Stomach (tissue), 9 donors: ENCODE data around the gene TEAD1. TPM values are rescaled to one million over a fixed set of nuclear protein-coding genes. Genes with fewer than 3 reads are reported as not detected.

Experiments
- DNase-seq, 2 donors: peaks; one replicate each; pipeline versions ENCODE4 v3.0.0 to v3.0.0-alpha.2; 2013 to 2019
- H3K27ac ChIP-seq, 5 donors: fragments of 200-600 bp in 4 of 5; sonication (generic) in 4 of 5; one replicate each; pipeline ENCODE4 v1.5.1; 2013 to 2019; ENCODE audit warnings: mild to moderate bottlenecking in 1 of 5, moderate library complexity in 1 of 5
- H3K27me3 ChIP-seq, 3 donors: fragments of 200-600 bp; sonication (generic); one replicate each; pipeline ENCODE4 v1.5.1; 2017 to 2019; ENCODE audit warnings: mixed run types in 1 of 3
- H3K36me3 ChIP-seq, 4 donors: fragments of 200-600 bp; sonication (generic); 1 replicate in 3 of 4; 2 replicates in 1 of 4; pipeline ENCODE4 v1.5.1; 2016 to 2019
- H3K4me1 ChIP-seq, 4 donors: fragments of 200-600 bp; sonication (generic); one replicate each; pipeline ENCODE4 v1.5.1; 2016 to 2019
- H3K4me3 ChIP-seq, 4 donors: fragments of 200-600 bp; sonication (generic) in 3 of 4; one replicate each; pipeline ENCODE4 v1.5.1; 2016 to 2019; ENCODE audit warnings: mild to moderate bottlenecking in 1 of 4
- H3K9me3 ChIP-seq, 4 donors: fragments of 200-600 bp; sonication (generic); one replicate each; pipeline ENCODE4 v1.5.1; 2016 to 2019
- EP300 ChIP-seq: sonication (generic); formaldehyde crosslinking; IDR thresholded peaks from one replicate; pipeline ENCODE4 v1.6.1; 2017; ENCODE audit warnings: antibody characterized with exemption
- POLR2A ChIP-seq, 4 donors: fragments of 450-650 bp; IDR thresholded peaks; one replicate each; pipeline ENCODE4 v1.6.1; 2016; ENCODE audit warnings: antibody characterized with exemption in 4 of 4, control low read depth in 2 of 4, mild to moderate bottlenecking in 1 of 4, moderate library complexity in 1 of 4
- POLR2AphosphoS5 ChIP-seq, 3 donors: sonication (generic); formaldehyde crosslinking; IDR thresholded peaks; one replicate each; pipeline ENCODE4 v1.6.1; 2016; ENCODE audit warnings: antibody characterized with exemption in 3 of 3
- WGBS, 5 donors: extraction: QIAGEN DNeasy Blood & Tissue Kit in 3 of 5; methylation state at CpG; one replicate each; pipeline versions ENCODE4 v1.1.5 to v1.1.7; 2013 to 2018; 5-methylcytosine and 5-hydroxymethylcytosine counted together
- intact Hi-C: fragments of 100-400 bp; cut with DNase I; formaldehyde crosslinking; loops from one replicate; pipeline ENCODE4 v1.15.1; 2023; ENCODE audit warnings: low total_unique reads
- polyA plus RNA-seq, 3 donors: library from polyadenylated mRNA; stranded (reverse); fragments of 200-250 nt; gene quantifications; one replicate each; pipeline ENCODE4 v1.2.3, GENCODE V29; 2013
- total RNA-seq, 5 donors: library from RNA; depleted of rRNA; stranded (reverse); fragments of >200 nt; gene quantifications; one replicate each; pipeline versions ENCODE4 v1.1.0 to v1.2.3, GENCODE V29; 2014 to 2016
- TF ChIP-seq, protein P1 (sequence below), 7 experiments: fragments of 450-650 bp in 4 of 7; fragments of 200-600 bp in 3 of 7; sonication (generic) in 3 of 7; IDR thresholded peaks; one replicate each; pipeline ENCODE4 v1.5.1; 2016 to 2019; ENCODE audit warnings: antibody characterized with exemption in 7 of 7, control low read depth in 2 of 7, mild to moderate bottlenecking in 1 of 7
- donor health status: healthy with polysubstance abuse.
- donor health status: Bipolar disorder and iron deficiency.
- donor health status: healthy.

Gene TEAD1
- total and polyA plus RNA-seq, 8 donors, result 4.9 to 133 (median 65.2) TPM

DNA sequence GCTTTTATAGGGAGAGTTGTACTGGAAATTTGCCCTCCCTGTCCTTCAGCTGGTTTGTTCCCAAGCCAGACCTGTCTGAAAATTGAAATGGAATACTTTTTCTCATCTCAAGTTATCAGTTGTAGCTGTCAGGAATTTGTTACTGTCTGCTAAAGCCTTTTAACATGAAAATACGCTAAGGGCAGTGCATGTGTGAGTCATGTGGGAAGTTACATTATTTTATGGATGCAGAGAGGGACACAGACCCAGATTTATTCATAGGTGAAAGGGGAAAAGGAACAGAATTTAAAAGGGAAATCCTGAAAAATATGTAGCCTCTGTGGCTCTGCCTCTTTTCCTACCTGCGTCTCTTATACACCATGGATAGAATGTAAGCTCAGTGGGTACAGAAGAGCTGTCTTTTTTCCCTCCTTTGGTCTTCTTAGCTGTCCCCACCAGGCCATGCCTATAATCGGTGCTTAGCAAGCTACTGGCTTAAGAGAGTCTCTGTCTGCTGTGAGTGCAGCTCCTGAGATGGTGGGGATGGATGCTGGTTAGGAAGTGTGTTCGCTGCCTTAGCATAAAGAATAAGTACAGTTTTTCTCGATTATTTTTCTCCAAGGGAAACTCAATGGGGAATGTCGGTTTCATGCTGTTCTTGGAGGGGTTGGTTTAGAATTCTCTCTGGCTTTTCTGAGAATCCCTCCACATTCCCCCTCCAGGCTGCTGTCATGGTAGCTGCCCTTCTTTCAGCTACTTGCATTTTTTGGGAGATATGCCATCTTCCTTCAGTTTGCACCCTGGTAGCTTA is 166.8 kb downstream of the TEAD1 start:
- Histone ChIP-seq H3K27ac (peak overlapping the region in 2 of 5 donors; percentile 28 to 34), H3K27me3 (no peaks in the 10 kb centered on the region), H3K4me3 (no peak overlapping the region), H3K36me3 (no peaks in the 10 kb centered on the region), H3K4me1 (peaks cover 23 to 53% (median 33%) of the 10 kb centered on the region in 4 donors), H3K9me3 (no peaks in the 10 kb centered on the region)
- intact Hi-C loops, result no loop called here
- TF ChIP-seq POLR2A (IDR thresholded peaks at IDR 0.05) (no peak), POLR2AphosphoS5 (IDR thresholded peaks at IDR 0.05) (no peak), EP300 (no peak)
- TF ChIP-seq, protein P1, sequence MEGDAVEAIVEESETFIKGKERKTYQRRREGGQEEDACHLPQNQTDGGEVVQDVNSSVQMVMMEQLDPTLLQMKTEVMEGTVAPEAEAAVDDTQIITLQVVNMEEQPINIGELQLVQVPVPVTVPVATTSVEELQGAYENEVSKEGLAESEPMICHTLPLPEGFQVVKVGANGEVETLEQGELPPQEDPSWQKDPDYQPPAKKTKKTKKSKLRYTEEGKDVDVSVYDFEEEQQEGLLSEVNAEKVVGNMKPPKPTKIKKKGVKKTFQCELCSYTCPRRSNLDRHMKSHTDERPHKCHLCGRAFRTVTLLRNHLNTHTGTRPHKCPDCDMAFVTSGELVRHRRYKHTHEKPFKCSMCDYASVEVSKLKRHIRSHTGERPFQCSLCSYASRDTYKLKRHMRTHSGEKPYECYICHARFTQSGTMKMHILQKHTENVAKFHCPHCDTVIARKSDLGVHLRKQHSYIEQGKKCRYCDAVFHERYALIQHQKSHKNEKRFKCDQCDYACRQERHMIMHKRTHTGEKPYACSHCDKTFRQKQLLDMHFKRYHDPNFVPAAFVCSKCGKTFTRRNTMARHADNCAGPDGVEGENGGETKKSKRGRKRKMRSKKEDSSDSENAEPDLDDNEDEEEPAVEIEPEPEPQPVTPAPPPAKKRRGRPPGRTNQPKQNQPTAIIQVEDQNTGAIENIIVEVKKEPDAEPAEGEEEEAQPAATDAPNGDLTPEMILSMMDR (IDR thresholded peaks at IDR 0.05), result no peak
- no peak for DNase-seq
- 80 to 89% (median 82%) methylated on average over 6 of the region's 6 CpGs for WGBS, 5 donors

DNA sequence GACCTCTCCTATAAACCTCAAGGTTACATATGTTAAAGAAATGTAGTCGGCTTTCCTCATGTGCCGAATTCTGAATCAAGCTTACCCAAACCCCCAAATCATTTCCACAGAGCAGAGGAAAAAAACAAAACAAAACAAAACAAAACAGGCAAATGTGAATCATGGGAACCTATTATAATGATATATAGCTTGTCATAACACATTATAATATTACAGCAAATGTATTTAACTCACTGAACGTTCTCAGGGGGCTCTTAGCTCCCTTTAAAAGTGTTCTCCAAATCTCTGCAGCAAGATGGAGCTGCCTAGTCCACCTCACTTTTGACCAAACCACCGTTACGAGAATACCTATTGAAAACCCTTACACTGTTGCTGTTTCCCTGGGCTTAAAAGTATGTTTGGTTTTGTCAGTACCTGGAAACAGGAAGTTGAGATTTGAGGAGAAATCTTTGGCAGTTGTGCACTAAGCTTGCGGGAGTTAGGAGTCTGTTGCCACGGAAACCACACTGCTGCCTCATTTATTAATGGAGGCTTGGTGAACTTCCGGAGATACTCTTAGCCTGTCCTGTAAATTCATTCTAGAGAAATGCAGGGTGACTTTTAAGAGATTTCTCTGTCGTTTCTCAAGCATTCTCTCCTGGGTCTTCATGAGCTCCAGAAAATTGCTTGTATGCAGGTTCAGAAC is 167.9 kb downstream of the TEAD1 start:
- peaks cover 33 to 63% (median 43%) of the 10 kb centered on the region in 4 donors for H3K4me1 ChIP-seq
- peak in 1 of 2 donors; percentile 90 for DNase-seq
- TF ChIP-seq POLR2AphosphoS5 (IDR thresholded peaks at IDR 0.05) (no peak), POLR2A (IDR thresholded peaks at IDR 0.05) (no peak), EP300 (no peak)
- TF ChIP-seq, protein P1 (IDR thresholded peaks at IDR 0.05), result no peak
- no peak overlapping the region for H3K4me3 ChIP-seq
- H3K9me3 ChIP-seq, result no peaks in the 10 kb centered on the region
- no peaks in the 10 kb centered on the region for H3K36me3 ChIP-seq
- WGBS, 5 donors, result 16 to 28% (median 18%) methylated on average over 9 of the region's 9 CpGs
- no peaks in the 10 kb centered on the region for H3K27me3 ChIP-seq
- intact Hi-C loops, result no loop called here
- H3K27ac ChIP-seq, result peak overlapping the region in 4 of 5 donors; percentile 18 to 55 (median 33)

DNA sequence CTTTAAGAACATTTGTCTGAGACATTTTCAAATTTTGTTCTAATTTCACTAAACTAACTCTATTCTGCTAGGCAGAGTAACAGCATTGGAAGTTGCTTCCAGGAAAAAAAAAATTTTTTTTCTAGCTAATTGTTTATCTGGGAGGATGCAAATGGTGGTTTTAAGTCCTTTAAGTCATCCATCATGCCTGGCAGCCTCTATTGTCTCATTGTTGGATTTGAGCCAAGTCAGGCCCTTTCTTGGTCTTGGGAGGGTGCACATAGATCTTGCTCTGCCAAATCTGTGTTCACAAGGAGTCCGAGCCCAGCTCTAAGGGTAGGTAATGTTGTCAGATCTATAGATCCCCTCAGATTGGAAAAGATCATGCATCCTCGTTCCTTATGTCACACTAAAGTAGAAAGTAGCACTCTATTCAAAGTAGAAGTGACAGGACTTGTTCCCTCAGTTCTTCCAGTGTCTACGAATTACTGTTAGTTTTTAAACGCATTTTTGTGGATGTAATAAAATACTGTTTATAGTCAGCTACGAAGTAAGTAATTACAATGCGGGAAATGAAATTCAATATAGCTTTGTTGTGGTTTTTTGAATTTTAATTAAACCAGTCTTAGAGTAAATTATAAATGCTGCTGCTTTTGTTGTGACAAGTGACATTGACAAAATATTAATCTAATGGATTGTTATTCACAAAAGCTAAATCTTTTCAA is 168.9 kb downstream of the TEAD1 start:
- peak in 1 of 2 donors; percentile 86 for DNase-seq
- H3K27me3 ChIP-seq, result no peaks in the 10 kb centered on the region
- H3K4me1 ChIP-seq, result peaks cover 33 to 70% (median 47%) of the 10 kb centered on the region in 4 donors
- H3K4me3 ChIP-seq, result no peak overlapping the region
- H3K9me3 ChIP-seq, result no peaks in the 10 kb centered on the region
- intact Hi-C loops, result no loop called here
- TF ChIP-seq EP300 (no peak), POLR2AphosphoS5 (IDR thresholded peaks at IDR 0.05) (peak in 1 of 3 donors; percentile 27), POLR2A (IDR thresholded peaks at IDR 0.05) (no peak)
- TF ChIP-seq, protein P1 (IDR thresholded peaks at IDR 0.05), result no peak
- H3K27ac ChIP-seq, result peak overlapping the region in 4 of 5 donors; percentile 4 to 55 (median 22)
- 45 to 56% (median 49%) methylated on average over 6 of the region's 6 CpGs for WGBS, 5 donors
- H3K36me3 ChIP-seq, result no peaks in the 10 kb centered on the region

DNA sequence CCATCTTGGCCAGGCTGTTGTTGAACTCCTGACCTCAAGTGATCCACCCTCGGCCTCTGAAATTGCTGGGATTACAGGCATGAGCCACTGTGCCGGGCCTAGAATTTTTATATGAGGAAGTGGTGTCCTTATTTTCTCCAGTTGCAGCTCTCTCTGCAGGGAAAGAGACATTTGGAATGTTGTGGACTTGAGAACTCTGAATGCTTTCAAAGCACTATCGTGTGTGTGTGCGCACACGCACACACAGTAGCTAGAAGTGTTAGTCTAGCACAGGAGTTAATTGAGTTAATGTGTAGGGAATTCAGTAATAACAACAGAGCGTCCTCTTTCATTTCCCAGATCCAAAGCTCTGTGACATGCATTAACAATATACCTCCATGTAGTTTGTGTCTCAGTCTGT is 170.9 kb downstream of the TEAD1 start:
- no peak for TF ChIP-seq POLR2AphosphoS5 (IDR thresholded peaks at IDR 0.05)
- TF ChIP-seq POLR2A (IDR thresholded peaks at IDR 0.05), result no peak
- TF ChIP-seq, protein P1 (IDR thresholded peaks at IDR 0.05), result no peak
- no peak for TF ChIP-seq EP300
- no peaks in the 10 kb centered on the region for H3K9me3 ChIP-seq
- whole genome bisulfite sequencing, 5 donors, result 60 to 83% (median 77%) methylated on average over 6 of the region's 6 CpGs
- no peak overlapping the region for H3K4me3 ChIP-seq
- no peaks in the 10 kb centered on the region for H3K36me3 ChIP-seq
- DNase-seq, result peak in 1 of 2 donors; percentile 51
- peaks cover 33 to 86% (median 49%) of the 10 kb centered on the region in 4 donors for H3K4me1 ChIP-seq
- peak overlapping the region in 4 of 5 donors; percentile 59 to 74 (median 72) for H3K27ac ChIP-seq
- intact Hi-C loops, result no loop called here
- no peaks in the 10 kb centered on the region for H3K27me3 ChIP-seq
